HepG2 (cell line): Measurements from ENCODE around the gene CCDC77. TPM values are rescaled to one million over a fixed set of nuclear protein-coding genes. Genes with fewer than 3 reads are reported as not detected.

ENCODE experiments used
- ATAC-seq: fragments of 200-7000 bp; cut with Tn5 transposase; 3 replicates; pipeline ENCODE4 v1.9.1; 2020; ENCODE audit warnings: mild to moderate bottlenecking, moderate library complexity
- BruUV-seq: library from RNA; stranded (reverse); fragments of 400-500 nt; replicated peaks from 2 replicates; lab custom pipeline; 2021; lab: Mats Ljungman, UMichigan
- CTCF ChIA-PET: fragments of 300-600 bp; formaldehyde crosslinking; extraction: SDS; loops from one replicate; lab custom pipeline; 2021; ENCODE audit warnings: low total read pairs, inconsistent platforms, low intra/inter-chr PET ratio; lab: Yijun Ruan, JAX
- POLR2A ChIA-PET: fragments of 350-600 bp; sonication (Branson Sonifier 250); formaldehyde crosslinking; loops from one replicate; lab custom pipeline; 2020; ENCODE audit warnings: antibody characterized with exemption, inconsistent platforms; lab: Yijun Ruan, JAX
- DNase-seq: peaks from one replicate; pipeline ENCODE4 v3.0.0-alpha.2; 2015; ENCODE audit warnings: low spot score
- FAIRE-seq: peaks from 3 replicates; lab custom pipeline; 2011; peaks lifted over from hg19 to GRCh38; lab: Jason Lieb, UNC
- H2AFZ ChIP-seq: one replicate; pipeline ENCODE4 v1.6.1; 2011; ENCODE audit warnings: low read length, inconsistent platforms
- H3K27ac ChIP-seq: fragments of 300-600 bp; 3 replicates; pipeline ENCODE4 v1.8.0; 2011; ENCODE audit warnings: mixed run types, mild to moderate bottlenecking, mixed read lengths, low read length, inconsistent platforms; ENCODE audit not compliant: insufficient read depth; ENCODE audit errors: extremely low read length
- H3K27me3 ChIP-seq, 2 experiments: fragments of 200-600 bp in 1 of 2; 2 replicates in 1 of 2; 3 replicates in 1 of 2; pipeline versions ENCODE4 v1.6.0 to v1.8.0; 2011; ENCODE audit warnings: low read length in 2 of 2, mild to moderate bottlenecking in 2 of 2, moderate library complexity in 2 of 2, inconsistent platforms in 1 of 2; ENCODE audit not compliant: insufficient read depth in 2 of 2, control insufficient read depth in 1 of 2
- H3K36me3 ChIP-seq, 2 experiments: fragments of 200-600 bp in 1 of 2; replicated peaks in 1 of 2; 2 replicates in 1 of 2; 3 replicates in 1 of 2; pipeline versions ENCODE4 v1.5.1 to v1.8.0; 2011; ENCODE audit warnings: low read length in 2 of 2, inconsistent platforms in 1 of 2; ENCODE audit not compliant: insufficient read depth in 2 of 2, control insufficient read depth in 1 of 2
- H3K4me1 ChIP-seq: 2 replicates; pipeline ENCODE4 v1.5.1; 2012; ENCODE audit warnings: low read length, inconsistent platforms; ENCODE audit not compliant: insufficient read depth
- H3K4me2 ChIP-seq: 2 replicates; pipeline ENCODE4 v1.6.0; 2011; ENCODE audit warnings: low read depth, low read length, inconsistent platforms
- H3K4me3 ChIP-seq, 3 experiments: fragments of 200-600 bp in 1 of 3; sonication (generic), shearing (Covaris generic) in 1 of 3; replicated peaks in 1 of 3; 2 replicates each; pipeline ENCODE4 v1.5.1; 2011 to 2016; ENCODE audit warnings: low read length in 3 of 3, inconsistent platforms in 2 of 3, low read depth in 2 of 3, mild to moderate bottlenecking in 2 of 3, control low read depth in 1 of 3, mixed read lengths in 1 of 3; ENCODE audit not compliant: insufficient read depth in 1 of 3
- H3K79me2 ChIP-seq: one replicate; pipeline ENCODE4 v1.6.1; 2011; ENCODE audit warnings: low read length, inconsistent platforms; ENCODE audit not compliant: insufficient read depth
- H3K9ac ChIP-seq: 2 replicates; pipeline ENCODE4 v1.6.0; 2011; ENCODE audit warnings: mild to moderate bottlenecking, low read depth, low read length, inconsistent platforms; ENCODE audit not compliant: insufficient read depth
- H3K9me3 ChIP-seq: 2 replicates; pipeline ENCODE4 v1.5.1; 2012; ENCODE audit warnings: mild to moderate bottlenecking, low read length
- H4K20me1 ChIP-seq: 2 replicates; pipeline ENCODE4 v1.6.0; 2011; ENCODE audit warnings: inconsistent platforms, mild to moderate bottlenecking, low read length, moderate library complexity; ENCODE audit not compliant: insufficient read depth
- KAT7 ChIP-seq: IDR thresholded peaks from 2 replicates; pipeline ENCODE4 v1.6.1; 2018; ENCODE audit warnings: borderline replicate concordance, missing compliant biosample characterization
- KLF16 ChIP-seq, 2 experiments: sonication (generic) in 1 of 2; formaldehyde crosslinking in 1 of 2; IDR thresholded peaks; 2 replicates each; pipeline versions ENCODE4 v1.6.1 to v1.8.0; 2016 to 2023; ENCODE audit warnings: missing genetic modification reagents in 2 of 2, missing compliant biosample characterization in 1 of 2
- NFIB ChIP-seq: sonication (generic); formaldehyde crosslinking; IDR thresholded peaks from 2 replicates; pipeline ENCODE4 v1.9.0; 2021; ENCODE audit warnings: missing genetic modification reagents, mild to moderate bottlenecking, borderline replicate concordance
- PPARG ChIP-seq: conservative IDR thresholded peaks from 2 replicates; pipeline ENCODE4 v1.6.1; 2016; ENCODE audit warnings: missing biosample characterization, missing genetic modification reagents
- RAD21 ChIP-seq: fragments of 450-650 bp; formaldehyde crosslinking; IDR thresholded peaks from 2 replicates; pipeline ENCODE4 v1.5.0; 2020; ENCODE audit warnings: mild to moderate bottlenecking
- SP5 ChIP-seq: IDR thresholded peaks from 2 replicates; pipeline ENCODE4 v1.6.1; 2016; ENCODE audit warnings: low read depth, borderline replicate concordance
- TARDBP ChIP-seq: sonication (generic); formaldehyde crosslinking; IDR thresholded peaks from 2 replicates; pipeline ENCODE4 v1.8.0; 2022; ENCODE audit warnings: mild to moderate bottlenecking, missing genetic modification reagents
- ZHX1 ChIP-seq: sonication (generic); formaldehyde crosslinking; IDR thresholded peaks from 2 replicates; pipeline ENCODE4 v1.8.1; 2022; ENCODE audit warnings: low read depth, mild to moderate bottlenecking, missing genetic modification reagents
- ZNF136 ChIP-seq: sonication (generic); formaldehyde crosslinking; IDR thresholded peaks from 2 replicates; pipeline ENCODE4 v1.8.1; 2022; ENCODE audit warnings: low read depth, mild to moderate bottlenecking, moderate library complexity, missing genetic modification reagents
- WGBS: methylation state at CpG from one replicate; pipeline ENCODE4 v1.1.6; 2017; ENCODE audit warnings: low lambda C conversion rate; 5-methylcytosine and 5-hydroxymethylcytosine counted together
- in situ Hi-C: cut with HindIII; loops from 2 replicates; pipeline ENCODE4 v1.10.0; 2017; ENCODE audit warnings: low pct_unique_long_range_greater_than_20kb; ENCODE audit not compliant: extremely low pct_ligation_motif_present
- intact Hi-C: fragments of 100-400 bp; cut with micrococcal nuclease; formaldehyde crosslinking; loops from one replicate; pipeline ENCODE4 v1.10.0; 2022; ENCODE audit not compliant: unreplicated experiment
- polyA plus RNA-seq, 8 experiments: library from polyadenylated mRNA; depleted of rRNA in 3 of 8; stranded (reverse) in 7 of 8; unstranded in 1 of 8; fragments of >200 nt; fragmentation: Illumina TruSeq in 4 of 8; extraction: Trizol in 4 of 8; gene quantifications; 2 replicates each; pipeline versions ENCODE4 v1.2.1 to v1.2.3, GENCODE V29; 2011 to 2016; ENCODE audit warnings: low read depth in 4 of 8, missing spikeins in 1 of 8, mixed read lengths in 1 of 8; ENCODE audit not compliant: insufficient read depth in 1 of 8
- total RNA-seq, 5 experiments: library from RNA; depleted of rRNA; stranded (reverse); fragments of >200 nt; fragmentation: Illumina TruSeq; extraction: Trizol; gene quantifications; 2 replicates each; pipeline ENCODE4 v1.2.3, GENCODE V29; 2016; ENCODE audit warnings: low read depth in 1 of 5
- TF ChIP-seq, protein P1 (sequence below): sonication (generic); formaldehyde crosslinking; IDR thresholded peaks from 2 replicates; pipeline ENCODE4 v1.8.1; 2023; ENCODE audit warnings: mild to moderate bottlenecking, inconsistent platforms, moderate library complexity, missing genetic modification reagents, borderline replicate concordance
- TF ChIP-seq, protein P2 (sequence below): IDR thresholded peaks from 2 replicates; pipeline ENCODE4 v1.6.1; 2016; ENCODE audit warnings: low read depth, control low read depth

Gene CCDC77
- total and polyA plus RNA-seq, 2 of the 13 experiments (the other 11 are each of a cell fraction or from before 2014, with no cell fraction given), result 6.4 to 16.4 TPM

DNA sequence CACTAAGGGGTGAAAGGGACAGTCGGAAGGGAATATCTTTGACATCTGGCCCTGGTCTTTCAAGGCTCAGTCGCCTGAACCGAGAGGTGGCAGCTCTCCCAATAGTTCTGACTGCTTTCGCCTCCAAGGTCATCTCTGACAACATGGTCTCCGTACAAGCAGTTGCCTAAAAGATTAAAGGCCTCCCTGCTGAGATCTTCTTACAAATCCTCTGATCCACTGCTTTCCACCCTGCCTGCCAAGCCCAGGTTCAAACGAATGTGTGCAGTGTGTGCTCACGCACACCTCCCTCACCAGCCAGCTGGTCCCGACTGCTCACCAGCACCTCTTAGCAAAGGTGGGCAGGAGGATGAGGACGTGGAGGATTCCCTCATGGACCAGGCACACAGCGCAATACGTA is 68.7 kb downstream of the CCDC77 start:
- CTCF ChIA-PET, result no interaction called here
- FAIRE-seq (no peak), ATAC-seq (no peak), DNase-seq (no peak)
- Histone ChIP-seq H3K9me3 (no peaks in the 10 kb centered on the region), H3K9ac (no peak overlapping the region), H2AFZ (no peak overlapping the region), H3K27ac (no peak overlapping the region), H3K36me3 (no peaks in the 10 kb centered on the region), H3K4me1 (no peaks in the 10 kb centered on the region), H3K4me3 (no peak overlapping the region), H3K79me2 (no peaks in the 10 kb centered on the region), H3K4me2 (no peak overlapping the region), H4K20me1 (no peaks in the 10 kb centered on the region), H3K27me3 (no peaks in the 10 kb centered on the region)
- WGBS, result 75% methylated on average over 11 of the region's 11 CpGs
- in situ Hi-C loops (no loop called here), intact Hi-C loops (no loop called here)
- POLR2A ChIA-PET, result no interaction called here
- TF ChIP-seq NFIB (CRISPR knock-in tag) (no peak), PPARG (CRISPR knock-in tag) (no peak), KAT7 (CRISPR knock-in tag) (no peak), KLF16 (CRISPR knock-in tag; IDR thresholded peaks at IDR 0.05) (no peak), SP5 (CRISPR knock-in tag) (no peak), RAD21 (CRISPR knock-in tag) (no peak), TARDBP (CRISPR knock-in tag) (no peak), ZNF136 (no peak), ZHX1 (CRISPR knock-in tag) (no peak)
- TF ChIP-seq, protein P1, sequence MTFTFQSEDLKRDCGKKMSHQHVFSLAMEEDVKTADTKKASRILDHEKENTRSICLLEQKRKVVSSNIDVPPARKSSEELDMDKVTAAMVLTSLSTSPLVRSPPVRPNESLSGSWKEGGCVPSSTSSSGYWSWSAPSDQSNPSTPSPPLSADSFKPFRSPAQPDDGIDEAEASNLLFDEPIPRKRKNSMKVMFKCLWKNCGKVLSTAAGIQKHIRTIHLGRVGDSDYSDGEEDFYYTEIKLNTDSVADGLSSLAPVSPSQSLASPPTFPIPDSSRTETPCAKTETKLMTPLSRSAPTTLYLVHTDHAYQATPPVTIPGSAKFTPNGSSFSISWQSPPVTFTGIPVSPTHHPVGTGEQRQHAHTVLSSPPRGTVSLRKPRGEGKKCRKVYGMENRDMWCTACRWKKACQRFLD (CRISPR knock-in tag), result no peak
- TF ChIP-seq, protein P2, sequence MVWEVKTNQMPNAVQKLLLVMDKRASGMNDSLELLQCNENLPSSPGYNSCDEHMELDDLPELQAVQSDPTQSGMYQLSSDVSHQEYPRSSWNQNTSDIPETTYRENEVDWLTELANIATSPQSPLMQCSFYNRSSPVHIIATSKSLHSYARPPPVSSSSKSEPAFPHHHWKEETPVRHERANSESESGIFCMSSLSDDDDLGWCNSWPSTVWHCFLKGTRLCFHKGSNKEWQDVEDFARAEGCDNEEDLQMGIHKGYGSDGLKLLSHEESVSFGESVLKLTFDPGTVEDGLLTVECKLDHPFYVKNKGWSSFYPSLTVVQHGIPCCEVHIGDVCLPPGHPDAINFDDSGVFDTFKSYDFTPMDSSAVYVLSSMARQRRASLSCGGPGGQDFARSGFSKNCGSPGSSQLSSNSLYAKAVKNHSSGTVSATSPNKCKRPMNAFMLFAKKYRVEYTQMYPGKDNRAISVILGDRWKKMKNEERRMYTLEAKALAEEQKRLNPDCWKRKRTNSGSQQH, result no peak
- BruUV-seq, result no TSS peak
